K562 treated with DMSO at 1 percent for 24 hours (cell line): ENCODE measurements around the gene FGFBP2. TPM values are rescaled to one million over a fixed set of nuclear protein-coding genes. Genes with fewer than 3 reads are reported as not detected.

Experiments
- total RNA-seq: library from RNA; unstranded; fragments of 300-600 nt; gene quantifications from 2 replicates; pipeline ENCODE4 v1.2.3, GENCODE V29; 2022; ENCODE audit warnings: low read depth; ENCODE audit not compliant: insufficient read depth

FGFBP2 gene, protein sequence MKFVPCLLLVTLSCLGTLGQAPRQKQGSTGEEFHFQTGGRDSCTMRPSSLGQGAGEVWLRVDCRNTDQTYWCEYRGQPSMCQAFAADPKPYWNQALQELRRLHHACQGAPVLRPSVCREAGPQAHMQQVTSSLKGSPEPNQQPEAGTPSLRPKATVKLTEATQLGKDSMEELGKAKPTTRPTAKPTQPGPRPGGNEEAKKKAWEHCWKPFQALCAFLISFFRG
- not detected in 2 replicates for total RNA-seq

DNA sequence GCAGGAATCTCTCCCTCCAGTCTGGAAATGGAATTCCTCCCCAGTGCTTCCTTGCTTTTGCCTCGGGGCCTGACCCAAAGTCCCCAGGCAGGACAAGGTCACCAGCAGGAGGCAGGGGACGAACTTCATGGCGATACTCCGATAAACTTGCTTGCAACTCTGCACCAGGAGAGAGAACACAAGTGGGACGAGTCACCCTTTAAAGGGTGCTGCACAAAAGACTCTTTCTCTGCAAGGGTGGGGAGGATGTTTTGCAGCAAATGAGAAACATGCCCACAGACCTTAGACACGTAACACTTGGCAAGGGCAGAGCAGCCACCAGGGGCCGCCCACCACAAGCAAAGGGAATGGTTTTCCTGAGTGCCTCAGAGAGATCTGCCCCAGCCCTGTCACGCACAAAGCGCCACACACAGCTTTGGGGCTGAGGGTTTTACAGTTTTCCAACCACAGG, at the start of gene FGFBP2:
TSS of gene FGFBP2 (minus strand) at position 175 of the 451 bp plus-strand sequence. CDS start at position 129, 46 bp downstream.

DNA sequence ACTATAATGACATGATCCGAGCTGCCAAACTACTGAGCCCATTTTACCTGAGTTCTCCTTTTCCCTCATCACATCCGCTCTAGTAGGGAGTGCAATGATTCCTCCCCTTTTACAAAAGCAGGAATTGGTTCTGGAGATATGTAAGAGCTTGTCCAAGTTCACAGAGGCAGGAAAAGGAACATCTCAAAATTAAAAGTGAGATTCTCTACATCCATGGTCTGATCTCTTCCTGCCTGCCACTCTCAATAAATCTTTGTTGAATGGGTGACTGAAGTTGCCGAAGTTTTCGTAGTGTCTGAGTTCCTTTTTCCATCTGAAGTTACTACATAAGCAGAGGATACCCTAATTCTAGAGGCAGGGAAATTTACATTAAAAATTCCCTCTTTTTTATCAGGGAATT, 24.3 kb downstream of the FGFBP2 start, which contains the start of gene FGFBP1:
TSS of gene FGFBP1 (minus strand) at position 101 of the 400 bp plus-strand sequence. CDS start 2,108 bp downstream, outside the sequence.

Other genes starting within 250 kb of the FGFBP2 start
- gene CD38, start 184.8 kb downstream of the FGFBP2 start, total RNA-seq = 0.09 and 0.10 TPM in 2 replicates
- gene FGFBP1, start 24.4 kb downstream of the FGFBP2 start, total RNA-seq = not detected in 2 replicates
- not detected in 2 replicates for gene PROM1, start 120.8 kb upstream of the FGFBP2 start, total RNA-seq